GM21786 (cell line): ENCODE measurements around the gene MYO7B.

ENCODE experiments used
- ATAC-seq: cut with Tn5 transposase; IDR thresholded peaks from one replicate; pipeline ENCODE4 v1.9.1; 2021; ENCODE audit not compliant: unreplicated experiment

The MYO7B gene

GRCh38 chr2:127647242-127648190 lies 112.0 kb downstream of the MYO7B start:
- no peak for ATAC-seq

GRCh38 chr2:127648321-127648720 lies 112.8 kb downstream of the MYO7B start:
- no peak for ATAC-seq

DNA sequence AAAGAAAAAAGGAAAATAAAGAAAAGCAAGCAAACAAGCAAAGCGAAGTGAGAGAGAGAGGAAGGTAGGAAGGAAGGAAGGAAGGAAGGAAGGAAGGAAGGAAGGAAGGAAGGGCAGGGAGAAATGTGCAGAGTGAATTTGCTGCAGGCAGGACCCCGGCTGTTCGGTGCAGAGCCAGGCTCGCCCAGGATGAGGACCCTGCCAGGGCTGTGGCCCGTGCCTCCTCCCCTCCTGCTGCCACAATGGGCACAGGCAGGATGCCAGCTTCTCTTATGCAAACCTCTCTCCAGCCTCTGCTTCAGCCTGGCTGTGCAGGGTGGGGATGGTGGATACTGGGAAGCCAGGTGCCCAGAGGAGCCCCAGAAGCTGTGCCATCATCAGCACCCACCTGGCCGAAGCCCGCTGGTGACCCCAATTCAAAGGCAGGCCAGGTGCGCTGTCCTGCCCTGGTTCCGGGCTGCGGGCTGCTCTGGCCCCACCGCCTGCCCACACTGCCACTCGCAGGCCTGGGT lies 113.7 kb downstream of the MYO7B start:
- ATAC-seq: no peak

DNA sequence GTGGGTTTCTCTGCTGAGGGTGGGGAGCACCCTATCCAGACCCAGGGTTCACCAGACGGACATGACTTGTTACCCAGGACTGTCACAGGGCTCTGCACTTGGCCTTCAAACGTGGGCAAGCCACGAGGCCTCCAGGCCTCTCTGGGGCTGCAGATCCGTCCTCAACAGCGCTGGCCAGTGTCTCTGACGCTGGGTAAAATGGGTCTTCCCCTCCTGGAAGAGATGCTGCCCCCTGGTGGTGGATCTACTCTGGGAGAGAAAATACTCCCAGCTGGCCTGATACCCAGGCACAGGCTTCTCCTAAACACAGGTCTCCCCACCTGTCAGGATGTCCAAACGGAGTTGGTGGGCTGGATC lies 114.2 kb downstream of the MYO7B start:
- ATAC-seq: peak; percentile 90

GRCh38 chr2:127650041-127650784 lies 114.7 kb downstream of the MYO7B start:
- ATAC-seq: peak; percentile 10

DNA sequence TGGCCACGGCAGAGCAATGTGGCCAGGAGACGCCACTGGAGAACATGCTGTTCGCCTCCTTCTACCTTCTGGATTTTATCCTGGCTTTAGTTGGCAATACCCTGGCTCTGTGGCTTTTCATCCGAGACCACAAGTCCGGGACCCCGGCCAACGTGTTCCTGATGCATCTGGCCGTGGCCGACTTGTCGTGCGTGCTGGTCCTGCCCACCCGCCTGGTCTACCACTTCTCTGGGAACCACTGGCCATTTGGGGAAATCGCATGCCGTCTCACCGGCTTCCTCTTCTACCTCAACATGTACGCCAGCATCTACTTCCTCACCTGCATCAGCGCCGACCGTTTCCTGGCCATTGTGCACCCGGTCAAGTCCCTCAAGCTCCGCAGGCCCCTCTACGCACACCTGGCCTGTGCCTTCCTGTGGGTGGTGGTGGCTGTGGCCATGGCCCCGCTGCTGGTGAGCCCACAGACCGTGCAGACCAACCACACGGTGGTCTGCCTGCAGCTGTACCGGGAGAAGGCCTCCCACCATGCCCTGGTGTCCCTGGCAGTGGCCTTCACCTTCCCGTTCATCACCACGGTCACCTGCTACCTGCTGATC lies 115.4 kb downstream of the MYO7B start:
- ATAC-seq: no peak

DNA sequence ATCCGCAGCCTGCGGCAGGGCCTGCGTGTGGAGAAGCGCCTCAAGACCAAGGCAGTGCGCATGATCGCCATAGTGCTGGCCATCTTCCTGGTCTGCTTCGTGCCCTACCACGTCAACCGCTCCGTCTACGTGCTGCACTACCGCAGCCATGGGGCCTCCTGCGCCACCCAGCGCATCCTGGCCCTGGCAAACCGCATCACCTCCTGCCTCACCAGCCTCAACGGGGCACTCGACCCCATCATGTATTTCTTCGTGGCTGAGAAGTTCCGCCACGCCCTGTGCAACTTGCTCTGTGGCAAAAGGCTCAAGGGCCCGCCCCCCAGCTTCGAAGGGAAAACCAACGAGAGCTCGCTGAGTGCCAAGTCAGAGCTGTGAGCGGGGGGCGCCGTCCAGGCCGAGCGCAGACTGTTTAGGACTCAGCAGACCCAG lies 115.9 kb downstream of the MYO7B start:
- ATAC-seq: no peak

DNA sequence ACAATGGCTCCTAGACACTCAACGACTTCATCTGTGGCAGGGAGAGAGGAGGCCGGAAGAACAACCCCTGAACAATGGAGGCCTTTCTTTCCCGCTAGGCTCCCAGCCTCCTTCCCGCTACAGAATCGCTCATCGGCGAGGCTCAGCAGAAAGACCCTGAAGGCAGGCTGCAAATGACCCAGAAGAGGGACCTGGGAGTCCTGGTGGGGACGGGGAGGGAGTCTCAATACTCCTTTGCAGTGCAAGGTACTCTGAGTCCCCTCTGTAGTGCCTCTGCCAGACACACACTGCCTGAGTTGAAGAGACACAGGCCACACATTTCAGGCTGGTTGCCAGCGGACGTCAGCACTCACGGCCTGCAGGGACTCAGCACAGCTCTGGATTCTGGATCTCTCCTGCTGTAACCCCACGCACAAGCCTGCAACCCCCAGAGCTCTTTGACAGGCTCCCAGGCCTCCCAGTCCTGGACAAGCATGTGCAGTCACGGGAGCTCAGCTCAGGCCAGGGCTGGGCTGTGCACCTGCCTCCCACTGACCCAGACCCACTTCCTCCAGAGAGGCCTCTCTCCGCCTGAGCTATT lies 116.6 kb downstream of the MYO7B start:
- ATAC-seq: no peak

- no peak for ATAC-seq
Measured at GRCh38 chr2:127652786-127653357, 117.4 kb downstream of the MYO7B start.

DNA sequence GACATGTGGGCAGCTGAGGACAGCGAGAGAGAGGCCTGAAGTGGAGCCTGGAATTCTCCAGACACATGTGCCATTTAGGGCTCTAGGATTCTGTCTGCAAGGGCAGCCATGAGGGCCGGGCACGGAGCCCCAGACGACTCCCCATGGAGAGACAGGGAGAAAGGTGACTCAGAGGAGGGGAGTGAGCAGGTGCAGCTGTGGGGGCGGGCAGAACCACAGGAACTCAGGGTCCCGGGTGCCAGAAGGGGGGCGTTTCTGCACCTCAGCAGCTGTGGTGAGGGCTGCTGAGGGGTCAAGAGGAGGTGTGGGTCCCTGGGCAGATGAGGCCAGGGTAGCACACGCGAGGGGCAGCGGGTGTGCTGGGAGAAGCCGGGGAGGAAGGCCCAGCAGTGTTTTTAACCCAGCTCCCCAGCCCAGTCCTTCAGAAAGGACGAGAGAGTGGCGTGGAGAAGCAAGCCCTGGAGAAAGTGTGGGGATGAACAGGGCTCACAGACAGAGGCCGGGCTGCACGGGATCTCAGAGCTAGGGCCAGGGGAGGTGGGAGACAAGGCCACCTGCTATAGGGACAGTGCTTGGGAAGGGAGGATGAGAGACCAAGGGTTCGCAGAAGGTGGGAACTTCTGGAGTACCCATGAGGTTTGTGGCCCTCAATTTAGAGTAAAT lies 118.1 kb downstream of the MYO7B start:
- no peak for ATAC-seq

DNA sequence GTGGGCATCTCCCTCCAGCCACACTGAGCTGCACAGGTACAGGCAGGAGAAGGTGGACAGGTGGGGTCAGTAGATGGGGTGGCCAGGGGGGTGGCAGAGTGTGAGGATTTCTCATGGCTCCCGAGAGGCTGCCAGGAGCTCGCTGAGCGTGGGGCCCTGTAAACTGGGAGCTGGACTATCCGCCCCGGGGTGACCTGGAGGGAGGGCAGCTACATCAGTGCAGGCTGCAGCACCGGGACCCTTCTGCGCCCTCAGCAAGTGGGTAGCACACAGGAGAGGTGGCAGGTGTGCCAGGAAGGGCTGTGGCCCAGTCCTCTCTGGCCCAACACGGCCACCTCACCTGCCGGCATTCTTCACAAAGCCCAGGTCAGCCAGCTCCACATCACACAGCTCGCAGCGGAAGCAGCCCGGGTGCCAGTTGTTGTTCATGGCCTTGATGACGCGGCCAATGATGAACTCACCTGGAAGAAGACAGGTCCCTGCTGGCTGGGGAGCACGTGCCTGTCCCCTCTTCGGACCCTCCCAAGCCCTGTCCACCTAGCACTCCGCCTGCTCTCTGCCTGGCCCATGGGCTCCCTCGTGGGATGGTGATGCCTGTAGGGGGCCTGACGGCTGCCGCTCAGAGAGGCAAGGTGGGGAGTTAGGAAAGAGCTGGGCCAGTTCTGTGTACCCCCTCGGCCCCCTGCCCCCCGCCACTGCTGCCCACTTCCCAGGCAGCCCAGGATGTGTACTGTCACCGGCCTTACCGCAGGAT lies 118.8 kb downstream of the MYO7B start:
- no peak for ATAC-seq

GRCh38 chr2:127654838-127655175 lies 119.3 kb downstream of the MYO7B start:
- ATAC-seq: no peak

GRCh38 chr2:127655209-127656073 lies 120.0 kb downstream of the MYO7B start:
- no peak for ATAC-seq

- no peak for ATAC-seq
Measured at GRCh38 chr2:127656569-127657231, 121.2 kb downstream of the MYO7B start.

DNA sequence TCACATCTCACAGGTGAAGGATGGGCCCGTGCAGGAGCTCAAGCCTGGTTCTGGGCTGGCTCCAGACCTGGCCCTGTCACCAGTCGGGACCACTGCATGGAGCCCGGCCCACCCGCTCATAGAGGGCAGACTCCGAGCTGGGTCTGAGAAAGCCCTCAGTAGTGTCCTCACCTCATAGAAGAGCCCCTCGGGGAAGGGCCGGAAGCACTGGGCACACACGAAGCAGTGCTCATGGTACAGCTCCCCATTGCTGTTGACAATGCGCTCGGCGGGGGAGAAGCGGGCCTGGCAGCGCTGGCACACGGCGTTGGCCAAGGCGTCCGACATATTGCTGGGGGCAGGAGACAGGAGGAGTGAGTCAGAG lies 121.7 kb downstream of the MYO7B start:
- ATAC-seq: no peak

DNA sequence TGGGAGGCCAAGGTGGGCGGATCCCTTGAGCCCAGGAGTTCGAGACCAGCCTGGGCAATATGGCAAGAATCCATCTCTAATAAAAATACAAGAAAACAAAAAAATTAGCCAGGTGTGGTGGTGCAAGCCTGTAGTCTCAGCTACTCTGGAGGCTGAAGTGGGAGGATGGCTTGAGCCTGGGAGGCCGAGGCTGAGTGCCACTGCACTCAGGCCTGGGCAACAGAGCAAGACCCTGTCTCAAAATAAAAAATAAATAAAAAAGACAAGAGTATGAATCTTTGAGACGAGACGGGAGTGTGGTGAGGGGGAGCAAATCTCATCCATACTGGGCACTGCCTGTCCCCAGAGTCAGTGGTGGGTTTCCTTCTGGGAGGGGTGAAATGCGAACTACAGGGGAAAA lies 122.7 kb downstream of the MYO7B start:
- ATAC-seq: no peak

GRCh38 chr2:127658641-127659407 lies 123.3 kb downstream of the MYO7B start:
- ATAC-seq: no peak
